Activated CD8-positive, alpha-beta T cell treated with anti-CD3 and anti-CD28 coated beads for 36 hours (primary cell): ENCODE results near the gene IGSF8. TPM values are rescaled to one million over a fixed set of nuclear protein-coding genes. Genes with fewer than 3 reads are reported as not detected.

Experiments
- ATAC-seq: fragments of 200-7000 bp; cut with Tn5 transposase; one replicate; pipeline ENCODE4 v1.10.0; 2021; ENCODE audit warnings: mild to moderate bottlenecking, moderate library complexity
- CTCF ChIA-PET: fragments of 350-600 bp; sonication (Branson Sonifier 250); formaldehyde crosslinking; loops from one replicate; lab custom pipeline; 2021; ENCODE audit warnings: antibody characterized with exemption; lab: Charles Lee
- POLR2A ChIA-PET: fragments of 350-600 bp; sonication (Branson Sonifier 250); formaldehyde crosslinking; loops from one replicate; lab custom pipeline; 2021; ENCODE audit warnings: antibody characterized with exemption; lab: Charles Lee
- DNase-seq: peaks from one replicate; pipeline ENCODE4 v3.0.0-alpha.2; 2020
- H3K27ac Mint-ChIP-seq: one replicate; pipeline ENCODE4 v1.8.0; 2021; ENCODE audit warnings: mild to moderate bottlenecking, mixed read lengths
- H3K27me3 Mint-ChIP-seq: one replicate; pipeline ENCODE4 v1.8.0; 2021; ENCODE audit warnings: mixed read lengths
- H3K36me3 Mint-ChIP-seq: one replicate; pipeline ENCODE4 v1.8.0; 2021; ENCODE audit warnings: low read depth, mixed read lengths
- H3K4me1 Mint-ChIP-seq: one replicate; pipeline ENCODE4 v1.8.0; 2021; ENCODE audit warnings: low read depth, mixed read lengths
- H3K4me3 Mint-ChIP-seq: one replicate; pipeline ENCODE4 v1.8.0; 2021; ENCODE audit warnings: mild to moderate bottlenecking, moderate library complexity, mixed read lengths
- H3K9me3 Mint-ChIP-seq: one replicate; pipeline ENCODE4 v1.8.0; 2021; ENCODE audit warnings: mixed read lengths
- CTCF ChIP-seq: fragments of 200-600 bp; IDR thresholded peaks from one replicate; pipeline ENCODE4 v1.8.0; 2022; ENCODE audit warnings: antibody characterized with exemption, mild to moderate bottlenecking
- intact Hi-C: fragments of 100-400 bp; cut with micrococcal nuclease; formaldehyde crosslinking; loops from one replicate; pipeline ENCODE4 v1.10.0; 2022
- total RNA-seq, 2 experiments: library from RNA; stranded (reverse); gene quantifications; one replicate each; pipeline ENCODE4 v1.2.3, GENCODE V29; 2021

The IGSF8 gene
- total RNA-seq, 2 experiments from 2014 or later: 48.0 to 49.5 TPM

- no peak overlapping the region for H3K4me3 Mint-ChIP-seq
- H3K27me3 Mint-ChIP-seq: peaks cover 11% of the 10 kb centered on the region
- DNase-seq (no peak), ATAC-seq (no peak)
- no peak for TF ChIP-seq CTCF
- H3K36me3 Mint-ChIP-seq: no peaks in the 10 kb centered on the region
- no peaks in the 10 kb centered on the region for H3K9me3 Mint-ChIP-seq
- CTCF ChIA-PET: no interaction called here
- POLR2A ChIA-PET: no interaction called here
- no peaks in the 10 kb centered on the region for H3K4me1 Mint-ChIP-seq
- H3K27ac Mint-ChIP-seq: no peak overlapping the region
- intact Hi-C loops: no loop called here
Measured at GRCh38 chr1:160134791-160135572, 36.6 kb upstream of the IGSF8 start.

GRCh38 chr1:160133990-160134770 lies 35.8 kb upstream of the IGSF8 start:
- CTCF ChIA-PET: no interaction called here
- ATAC-seq (no peak), DNase-seq (no peak)
- H3K4me3 Mint-ChIP-seq: no peak overlapping the region
- intact Hi-C loops: no loop called here
- no peak for TF ChIP-seq CTCF
- H3K27ac Mint-ChIP-seq: no peak overlapping the region
- H3K9me3 Mint-ChIP-seq: no peaks in the 10 kb centered on the region
- H3K27me3 Mint-ChIP-seq: peaks cover 11% of the 10 kb centered on the region
- POLR2A ChIA-PET: no interaction called here
- H3K4me1 Mint-ChIP-seq: no peaks in the 10 kb centered on the region
- H3K36me3 Mint-ChIP-seq: no peaks in the 10 kb centered on the region

GRCh38 chr1:160131803-160132565 lies 33.6 kb upstream of the IGSF8 start:
- H3K4me3 Mint-ChIP-seq: no peak overlapping the region
- ChIA-PET CTCF (interaction anchor here (1.3 to 1.4 kb wide), 2 partner anchors 23 to 46 kb away, joined by 3 to 5 read pairs; no protein-coding TSS in a partner anchor), POLR2A (interaction anchor here (0.6 kb wide), 1 partner anchor 84 kb away, joined by 4 read pairs; no protein-coding TSS in a partner anchor)
- no peaks in the 10 kb centered on the region for H3K36me3 Mint-ChIP-seq
- no peaks in the 10 kb centered on the region for H3K9me3 Mint-ChIP-seq
- no peaks in the 10 kb centered on the region for H3K4me1 Mint-ChIP-seq
- no peak overlapping the region for H3K27ac Mint-ChIP-seq
- H3K27me3 Mint-ChIP-seq: peaks cover 11% of the 10 kb centered on the region
- DNase-seq: no peak
- ATAC-seq: no peak
- intact Hi-C loops: no loop called here
- TF ChIP-seq CTCF: no peak

- Mint-ChIP-seq H3K9me3 (no peaks in the 10 kb centered on the region), H3K4me1 (no peaks in the 10 kb centered on the region), H3K4me3 (no peak overlapping the region), H3K27ac (no peak overlapping the region), H3K27me3 (peaks cover 11% of the 10 kb centered on the region), H3K36me3 (no peaks in the 10 kb centered on the region)
- ATAC-seq (no peak), DNase-seq (no peak)
- POLR2A ChIA-PET: interaction anchor here (0.8 kb wide), 1 partner anchor 22 kb away, joined by 3 read pairs; no protein-coding TSS in a partner anchor
- intact Hi-C loops: no loop called here
- TF ChIP-seq CTCF: no peak
- CTCF ChIA-PET: interaction anchor here (1.4 kb wide), 1 partner anchor 22 kb away, joined by 3 read pairs; no protein-coding TSS in a partner anchor
Measured at GRCh38 chr1:160130939-160131338, 32.5 kb upstream of the IGSF8 start.
